Stimulated activated CD4-positive, alpha-beta T cell treated with anti-CD3 and anti-CD28 coated beads, Interleukin-2, amount 100 ng/mL, for 48 hours (primary cell): Measurements from ENCODE around the gene ZNF358.

Source experiments
- DNase-seq, 2 donors: peaks; one replicate each; pipeline ENCODE4 v3.0.0-alpha.2; 2020

The ZNF358 gene

DNA sequence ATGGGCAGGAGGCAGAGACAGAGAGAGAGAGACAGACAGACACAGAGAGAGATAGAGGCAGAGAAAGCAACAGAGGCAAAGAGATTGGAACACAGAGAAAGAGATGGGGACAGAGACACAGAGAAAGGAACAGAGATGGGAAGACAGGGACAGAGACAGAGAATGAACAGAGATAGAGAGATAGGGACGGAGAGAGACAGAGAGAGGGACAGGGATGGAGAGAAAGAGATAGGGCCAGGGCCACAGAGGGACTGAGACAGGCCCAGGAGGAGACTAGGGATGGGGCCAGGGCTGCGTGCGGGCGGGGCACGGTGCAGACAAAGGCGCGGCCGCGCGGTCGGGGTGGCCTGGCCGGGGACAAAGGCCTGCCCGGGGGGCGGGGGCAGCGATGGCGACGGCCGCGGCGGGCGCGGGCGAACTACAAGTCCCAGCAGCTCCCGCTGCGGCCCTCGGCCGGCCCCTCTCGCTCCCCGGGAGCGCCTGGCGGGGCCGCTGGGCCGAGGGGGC is at the start of gene ZNF358:
Gene ZNF358, plus strand, starts transcription at position 459 of the 507 bp plus-strand sequence. CDS start 3,140 bp downstream, outside the sequence.
- DNase-seq: peak in 1 of 2 donors; percentile 49

DNA sequence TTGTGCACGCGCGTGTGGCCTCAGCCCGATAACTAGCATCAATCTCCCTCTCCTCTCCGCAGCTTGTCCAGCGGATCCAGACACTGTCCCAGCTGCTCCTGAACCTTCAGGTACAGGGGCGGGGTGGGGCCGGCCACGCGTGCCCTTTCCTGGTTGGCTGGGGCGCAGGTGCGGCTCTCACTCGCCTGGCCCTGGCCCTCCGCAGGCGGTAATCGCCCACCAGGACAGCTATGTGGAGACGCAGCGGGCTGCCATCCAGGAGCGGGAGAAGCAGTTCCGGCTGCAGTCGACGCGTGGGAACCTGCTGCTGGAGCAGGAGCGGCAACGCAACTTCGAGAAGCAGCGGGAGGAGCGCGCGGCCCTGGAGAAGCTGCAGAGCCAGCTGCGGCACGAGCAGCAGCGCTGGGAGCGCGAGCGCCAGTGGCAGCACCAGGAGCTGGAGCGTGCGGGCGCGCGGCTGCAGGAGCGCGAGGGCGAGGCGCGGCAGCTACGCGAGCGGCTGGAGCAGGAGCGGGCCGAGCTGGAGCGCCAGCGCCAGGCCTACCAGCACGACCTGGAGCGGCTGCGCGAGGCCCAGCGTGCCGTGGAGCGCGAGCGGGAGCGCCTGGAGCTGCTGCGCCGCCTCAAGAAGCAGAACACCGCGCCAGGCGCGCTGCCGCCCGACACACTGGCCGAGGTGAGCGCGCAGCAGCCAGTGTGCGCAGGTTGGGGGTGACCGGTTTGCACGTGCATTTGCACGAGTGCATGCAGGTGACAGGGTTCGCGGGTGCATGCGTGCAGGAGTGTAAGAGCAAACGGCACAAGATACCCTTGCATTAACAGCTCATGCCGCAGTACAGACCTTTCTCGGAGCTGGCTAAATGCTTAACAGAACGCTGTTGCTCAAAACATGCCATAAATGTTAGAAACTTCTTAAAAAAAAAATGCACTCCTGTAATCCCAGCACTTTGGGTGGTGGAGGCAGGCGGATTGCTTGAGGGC is 48.6 kb upstream of the ZNF358 start:
- no peak for DNase-seq

DNA sequence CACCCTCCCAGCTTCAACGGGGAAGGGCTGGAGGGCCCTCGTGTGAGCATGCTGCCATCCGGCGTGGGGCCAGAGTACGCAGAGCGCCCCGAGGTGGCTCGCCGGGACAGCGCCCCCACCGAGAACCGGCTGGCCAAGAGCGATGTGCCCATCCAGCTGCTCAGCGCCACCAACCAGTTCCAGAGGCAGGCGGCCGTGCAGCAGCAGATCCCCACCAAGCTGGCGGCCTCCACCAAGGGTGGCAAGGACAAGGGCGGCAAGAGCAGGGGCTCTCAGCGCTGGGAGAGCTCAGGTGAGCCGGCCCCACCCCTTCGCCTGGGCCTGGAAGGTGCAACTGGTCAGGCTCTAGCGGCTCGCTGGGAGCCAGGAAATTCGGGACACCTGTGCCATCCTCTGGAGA is 47.1 kb upstream of the ZNF358 start:
- DNase-seq: no peak

GRCh38 chr19:7469669-7470285 is 46.1 kb upstream of the ZNF358 start:
- no peak for DNase-seq

GRCh38 chr19:7470540-7471305 is 45.2 kb upstream of the ZNF358 start:
- DNase-seq: no peak

DNA sequence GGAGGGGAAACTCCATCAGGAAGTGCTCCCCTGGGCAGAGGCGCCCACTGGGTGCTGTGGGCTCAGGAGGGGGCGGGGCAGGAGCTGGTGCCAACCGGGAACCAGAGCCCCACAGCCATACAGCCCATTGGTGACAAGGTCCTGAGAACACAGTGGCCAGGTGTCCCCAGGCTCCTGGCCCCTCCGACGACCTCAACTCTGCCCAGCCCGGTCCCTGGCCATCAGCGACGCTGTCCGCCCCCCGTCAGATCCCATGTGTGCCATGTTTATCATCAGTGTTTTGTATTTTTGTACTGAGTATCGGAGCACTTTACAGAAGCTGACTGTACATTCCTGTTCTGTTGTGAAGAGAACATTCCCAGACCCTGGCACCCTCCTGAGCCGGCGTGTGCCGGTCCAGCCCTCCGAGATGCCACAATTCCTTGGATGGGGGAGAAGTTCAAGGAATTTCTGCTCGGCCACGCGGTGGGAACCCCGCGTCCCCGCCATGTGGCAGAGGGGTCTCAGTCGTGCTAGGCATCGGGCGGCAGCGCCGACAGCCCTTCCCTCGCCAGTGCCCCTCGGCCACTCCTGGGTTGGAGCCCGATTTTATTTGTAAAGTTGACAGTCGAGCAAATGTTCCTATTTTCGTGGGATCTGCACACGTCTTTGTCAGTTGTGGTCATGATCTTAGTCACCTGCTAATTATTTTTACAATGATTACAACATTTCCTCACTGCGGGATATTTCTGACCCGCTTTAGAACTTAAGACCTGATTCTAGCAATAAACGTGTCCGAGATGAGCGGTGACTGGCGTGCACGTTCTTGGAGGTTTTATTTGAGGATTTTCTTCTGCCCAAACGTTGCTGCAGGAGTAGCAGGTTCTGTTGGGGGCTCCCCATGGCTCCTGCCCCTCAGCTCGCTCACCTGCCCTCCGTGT is 43.9 kb upstream of the ZNF358 start:
- DNase-seq: no peak

DNA sequence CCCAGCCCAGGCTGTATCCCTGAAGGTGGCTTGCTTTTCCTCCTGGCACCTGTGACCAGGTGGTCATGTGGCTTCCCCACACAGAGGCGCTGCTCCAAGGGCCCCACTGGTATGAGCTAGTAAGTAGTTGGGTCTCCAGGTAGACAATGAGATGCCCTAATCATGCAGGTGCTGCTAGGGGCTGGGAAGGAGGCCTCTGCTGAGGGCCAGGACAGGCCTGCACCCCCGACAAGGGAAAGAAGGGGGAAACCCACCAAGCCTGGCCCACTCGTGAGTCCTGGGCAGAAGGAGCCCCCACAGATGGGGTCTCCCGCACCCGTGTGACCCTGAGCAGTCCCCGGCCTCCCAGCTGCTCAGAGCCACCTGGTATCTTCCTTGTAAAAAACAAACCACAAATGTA is 40.2 kb upstream of the ZNF358 start:
- DNase-seq: no peak

DNA sequence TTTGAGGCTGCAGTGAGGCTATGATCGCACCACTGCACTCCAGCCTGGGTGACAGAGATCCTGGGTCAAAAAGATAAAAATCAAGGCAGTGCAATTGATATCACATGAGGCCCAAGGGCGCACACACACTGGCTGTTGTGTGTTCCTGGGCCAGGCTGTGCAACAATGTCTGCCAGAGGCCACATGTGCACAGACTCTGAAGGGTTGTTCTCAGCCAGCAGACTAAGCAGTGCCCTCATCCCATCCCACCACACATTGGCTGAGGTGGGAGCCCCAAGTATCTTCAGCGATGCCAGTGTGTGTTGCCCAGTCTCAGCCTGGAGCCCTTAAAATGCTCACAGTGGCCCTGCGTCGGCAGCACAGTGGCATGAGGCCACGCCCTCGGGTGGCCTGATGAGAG is 39.7 kb upstream of the ZNF358 start:
- DNase-seq: no peak

GRCh38 chr19:7476777-7477494 is 39.0 kb upstream of the ZNF358 start:
- DNase-seq: no peak

GRCh38 chr19:7477758-7478157 is 38.1 kb upstream of the ZNF358 start:
- DNase-seq: no peak

- no peak for DNase-seq
These were observed 37.6 kb upstream of the ZNF358 start for GRCh38 chr19:7478173-7478842.

DNA sequence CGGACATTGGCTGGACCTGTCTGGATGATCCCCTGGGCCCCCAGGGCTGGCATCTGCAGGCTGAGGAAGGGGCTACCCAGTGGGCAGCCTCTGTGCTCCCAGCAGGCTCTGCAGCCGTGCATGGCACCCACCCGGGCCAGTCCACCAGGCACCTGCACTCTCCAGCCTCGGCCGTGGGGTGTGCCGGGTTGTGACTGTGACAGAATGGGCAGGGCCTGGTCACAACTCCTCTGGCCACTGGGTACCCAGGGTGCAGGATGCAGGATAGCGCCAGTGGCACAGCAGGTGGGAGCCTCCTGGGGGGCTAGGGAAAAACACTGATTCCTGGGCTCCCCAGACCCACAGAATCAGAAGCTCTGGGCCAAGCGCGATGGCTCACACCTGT is 37.1 kb upstream of the ZNF358 start:
- DNase-seq: no peak

DNA sequence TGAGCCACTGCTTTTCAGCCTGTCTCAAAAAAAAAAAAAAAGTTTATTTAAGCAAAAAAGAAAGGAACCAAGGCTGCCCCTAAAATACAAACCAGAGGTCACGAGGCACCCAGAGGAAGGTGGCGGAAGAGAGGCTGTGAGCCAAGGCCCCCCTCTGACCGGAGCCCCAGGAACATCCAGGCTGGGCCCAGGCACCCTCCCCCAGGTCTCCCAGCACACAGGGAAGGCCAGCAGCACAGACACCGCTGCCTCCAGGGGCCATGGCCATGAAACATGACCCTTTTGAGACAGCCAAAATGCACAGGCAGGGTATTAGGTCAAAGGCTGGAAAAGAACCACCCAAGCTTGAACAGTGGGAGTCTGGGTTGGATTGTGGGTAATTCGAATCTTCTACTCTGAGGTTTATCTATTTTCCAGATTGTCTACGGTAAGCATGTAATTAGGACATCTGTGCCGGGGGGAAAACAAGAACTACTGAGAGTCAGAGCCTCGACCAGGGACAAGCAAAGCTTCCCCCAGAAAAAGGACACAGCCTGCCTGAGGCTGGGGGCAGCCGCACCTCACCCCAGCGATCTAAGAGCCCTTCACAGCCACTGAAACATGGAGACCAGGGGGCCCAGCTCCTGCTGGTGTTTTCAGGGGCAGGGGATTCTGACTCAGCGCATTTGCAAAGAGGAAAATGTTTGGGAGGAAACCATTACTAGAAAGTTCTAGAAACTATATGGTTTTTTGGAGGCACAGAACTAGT is 35.5 kb upstream of the ZNF358 start:
- DNase-seq: no peak

DNA sequence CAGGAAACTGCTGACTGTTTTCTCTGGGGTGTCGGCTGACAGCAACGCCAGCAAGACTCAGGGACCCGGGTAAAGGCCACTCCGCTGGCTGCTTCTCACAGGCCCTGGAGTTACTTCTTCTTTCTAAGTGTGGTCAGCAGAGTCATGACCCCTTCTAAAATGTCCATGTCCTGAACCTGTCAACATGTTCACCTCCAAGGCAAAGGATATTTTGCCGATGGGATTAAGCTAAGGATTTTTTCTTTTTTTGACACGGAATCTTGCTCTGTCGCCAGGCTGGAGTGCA is 35.0 kb upstream of the ZNF358 start:
- no peak for DNase-seq

DNA sequence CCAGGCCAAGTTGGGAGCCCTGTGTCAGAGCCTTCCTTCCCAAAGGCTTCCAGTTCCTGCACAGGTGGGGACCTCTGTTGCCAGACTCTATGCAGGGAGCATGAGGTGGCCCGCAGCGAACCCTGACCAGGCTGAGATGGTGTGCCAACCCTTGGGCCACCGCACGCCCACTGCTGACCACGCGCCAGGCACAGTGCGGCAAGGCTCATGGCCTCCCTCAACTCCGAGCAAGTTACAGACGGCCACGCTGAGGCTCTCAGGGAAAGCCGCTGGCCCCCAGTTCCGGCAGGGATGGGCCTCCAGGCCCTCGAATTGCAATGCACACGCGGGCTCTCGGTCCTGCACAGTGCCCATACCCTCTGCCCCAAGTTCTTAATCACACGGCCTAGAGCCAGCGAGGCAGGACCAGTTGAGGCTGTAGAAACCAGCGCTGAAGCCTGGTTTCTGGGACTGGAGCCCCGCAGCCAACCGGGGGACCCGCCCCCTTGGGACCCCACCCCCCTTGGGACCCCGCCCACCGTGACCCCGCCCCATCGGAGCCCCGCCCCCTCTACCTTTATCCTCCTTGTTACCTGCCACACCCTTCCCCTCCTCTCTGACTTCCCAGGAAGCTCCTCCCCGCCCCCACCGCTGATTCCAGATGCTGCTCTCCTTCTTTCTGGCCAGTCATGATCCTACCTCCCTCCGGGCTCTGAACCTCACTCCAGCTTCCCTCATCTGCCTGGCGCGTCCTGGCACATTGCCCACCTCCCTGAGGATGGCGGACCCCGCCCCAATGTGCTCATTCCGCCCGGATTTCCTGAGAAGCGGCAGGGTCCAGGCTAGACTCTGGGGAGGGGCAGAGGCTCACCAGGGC is 33.1 kb upstream of the ZNF358 start:
- no peak for DNase-seq

- DNase-seq: no peak
These were observed 32.1 kb upstream of the ZNF358 start for GRCh38 chr19:7483720-7484201.

- no peak for DNase-seq
These were observed 29.0 kb upstream of the ZNF358 start for GRCh38 chr19:7486923-7487322.

DNA sequence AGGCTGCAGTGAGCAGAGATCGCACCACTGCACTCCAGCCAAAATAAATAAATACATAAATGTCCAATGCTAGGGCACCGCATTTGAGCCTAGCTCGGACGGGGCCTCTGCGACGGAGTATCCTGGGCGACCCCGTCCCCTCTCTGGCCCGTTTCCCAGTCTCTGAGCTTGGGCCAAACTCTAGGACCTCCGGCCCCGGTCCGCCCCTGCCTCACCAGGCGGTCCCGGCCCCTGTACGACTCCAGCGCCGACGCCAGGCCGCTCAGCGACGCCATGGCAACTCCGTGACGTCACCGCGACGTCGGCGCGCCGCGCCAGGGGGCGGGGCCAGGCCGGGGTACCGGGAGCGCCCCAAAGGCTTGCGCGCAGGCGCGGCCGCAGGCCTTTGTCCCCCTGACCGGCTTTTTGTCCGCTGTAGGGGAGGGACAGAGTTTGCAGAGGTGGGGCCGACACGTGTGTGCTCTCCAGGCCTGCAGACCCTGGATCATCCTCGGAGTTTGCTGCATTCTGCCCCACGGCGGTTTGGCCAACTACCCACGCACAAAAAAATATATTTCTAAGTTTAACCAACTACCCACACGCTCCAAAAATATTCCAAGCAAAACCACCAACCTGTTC is 27.1 kb upstream of the ZNF358 start, which contains the start of gene PEX11G:
Gene PEX11G, minus strand, starts transcription at position 300 of the 618 bp plus-strand sequence. Its CDS starts 25 bp downstream, at position 275.
- DNase-seq: peak; percentile 91 to 93
